ENCODE data around the gene FOXD4L3. TPM values are rescaled to one million over a fixed set of nuclear protein-coding genes. Genes with fewer than 3 reads are reported as not detected.
A peak's percentile ranks its signal among the peaks of the same experiment; 100 is the strongest.
"Not testable (repeated sequence)": the region's sequence is repeated elsewhere in the genome, so short reads cannot be mapped to it uniquely, and the experiment has no call there.

FOXD4L3 gene
- total RNA-seq, 4 donors from 2014 or later = not detected

DNA sequence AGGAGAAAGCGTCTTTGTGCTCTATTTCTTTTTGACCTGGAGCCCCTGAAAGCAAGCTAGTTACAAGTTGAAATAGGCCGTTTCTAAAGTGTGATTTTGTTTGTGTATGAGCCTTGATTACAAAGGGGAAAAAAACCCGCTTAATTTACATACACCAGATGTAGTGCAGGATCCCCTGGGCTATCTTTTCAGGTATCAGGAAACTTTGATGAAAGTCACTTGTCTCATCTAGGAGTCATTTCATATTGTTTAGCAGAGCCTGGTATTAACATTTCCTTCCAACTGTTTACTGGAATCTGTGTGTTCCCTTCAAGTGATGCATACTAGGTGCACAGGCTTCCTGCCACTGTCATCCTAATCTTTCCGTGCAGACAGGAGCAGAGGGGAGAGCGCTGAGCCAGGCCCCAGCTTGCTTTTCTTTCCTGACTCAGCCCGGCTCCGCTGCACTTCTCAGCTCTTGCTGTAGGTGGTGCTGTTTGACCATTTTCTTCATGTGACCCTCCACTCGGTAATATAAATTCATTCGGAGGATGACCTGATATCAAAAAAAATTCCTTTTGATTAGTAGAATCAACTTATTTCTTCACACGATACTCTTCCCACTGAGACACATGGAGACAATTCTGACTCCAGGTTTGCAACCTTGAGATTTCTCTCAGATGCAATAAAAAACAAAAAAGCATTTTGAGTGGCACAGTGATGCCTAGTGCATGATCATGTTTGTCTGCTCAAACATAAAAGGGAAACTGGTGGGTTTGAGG lies 39.8 kb downstream of the FOXD4L3 start:
- H3K27me3 ChIP-seq; H3K9me3 ChIP-seq; DNase-seq; intact Hi-C loops (cut with DNase I; ENCODE audit: low total_unique reads); in situ Hi-C loops (cut with MboI; ENCODE audit: low pct_ligation_motif_present in 1 of 4, low pct_unique_long_range_greater_than_20kb in 1 of 4, low sequenced_read_pairs in 3 of 4); H3K36me3 ChIP-seq; H3K27ac ChIP-seq; H3K4me3 ChIP-seq; H3K4me1 ChIP-seq: not testable (repeated sequence)
- TF ChIP-seq, protein P1, sequence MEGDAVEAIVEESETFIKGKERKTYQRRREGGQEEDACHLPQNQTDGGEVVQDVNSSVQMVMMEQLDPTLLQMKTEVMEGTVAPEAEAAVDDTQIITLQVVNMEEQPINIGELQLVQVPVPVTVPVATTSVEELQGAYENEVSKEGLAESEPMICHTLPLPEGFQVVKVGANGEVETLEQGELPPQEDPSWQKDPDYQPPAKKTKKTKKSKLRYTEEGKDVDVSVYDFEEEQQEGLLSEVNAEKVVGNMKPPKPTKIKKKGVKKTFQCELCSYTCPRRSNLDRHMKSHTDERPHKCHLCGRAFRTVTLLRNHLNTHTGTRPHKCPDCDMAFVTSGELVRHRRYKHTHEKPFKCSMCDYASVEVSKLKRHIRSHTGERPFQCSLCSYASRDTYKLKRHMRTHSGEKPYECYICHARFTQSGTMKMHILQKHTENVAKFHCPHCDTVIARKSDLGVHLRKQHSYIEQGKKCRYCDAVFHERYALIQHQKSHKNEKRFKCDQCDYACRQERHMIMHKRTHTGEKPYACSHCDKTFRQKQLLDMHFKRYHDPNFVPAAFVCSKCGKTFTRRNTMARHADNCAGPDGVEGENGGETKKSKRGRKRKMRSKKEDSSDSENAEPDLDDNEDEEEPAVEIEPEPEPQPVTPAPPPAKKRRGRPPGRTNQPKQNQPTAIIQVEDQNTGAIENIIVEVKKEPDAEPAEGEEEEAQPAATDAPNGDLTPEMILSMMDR (IDR thresholded peaks at IDR 0.05) = peak; percentile 11 to 38 (median 21)
- WGBS, 2 donors (ENCODE audit: low coverage in 1 of 2) = 11% methylated on average over 7 of the region's 10 CpGs; no CpG with 5 or more reads in 1 of the 2 donors

DNA sequence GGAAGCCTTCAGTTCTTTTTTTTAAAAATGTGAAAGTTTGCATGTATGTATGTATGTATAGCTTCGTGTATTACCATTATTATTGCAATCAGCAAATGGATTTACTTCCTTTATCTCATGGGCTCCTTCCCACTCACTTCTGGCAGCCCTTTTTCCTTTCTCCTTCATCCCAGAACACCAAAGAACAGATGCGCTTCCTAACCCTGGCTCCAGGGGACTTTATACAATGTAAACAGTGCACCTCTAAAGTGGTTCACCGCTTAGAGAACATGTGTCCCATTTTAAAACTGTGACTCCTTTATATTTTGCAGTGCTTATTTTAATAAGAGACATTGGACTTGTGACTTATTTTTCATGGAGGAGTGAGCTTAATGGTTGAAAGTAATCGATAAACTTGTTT lies 40.6 kb downstream of the FOXD4L3 start:
- H3K9me3 ChIP-seq; in situ Hi-C loops (cut with MboI; ENCODE audit: low pct_ligation_motif_present in 1 of 4, low pct_unique_long_range_greater_than_20kb in 1 of 4, low sequenced_read_pairs in 3 of 4); H3K27ac ChIP-seq; H3K4me1 ChIP-seq; H3K27me3 ChIP-seq; intact Hi-C loops (cut with DNase I; ENCODE audit: low total_unique reads); H3K36me3 ChIP-seq; DNase-seq; H3K4me3 ChIP-seq: not testable (repeated sequence)
- 81 to 84% methylated on average over 4 of the region's 4 CpGs for WGBS, 2 donors (ENCODE audit: low coverage in 1 of 2)

DNA sequence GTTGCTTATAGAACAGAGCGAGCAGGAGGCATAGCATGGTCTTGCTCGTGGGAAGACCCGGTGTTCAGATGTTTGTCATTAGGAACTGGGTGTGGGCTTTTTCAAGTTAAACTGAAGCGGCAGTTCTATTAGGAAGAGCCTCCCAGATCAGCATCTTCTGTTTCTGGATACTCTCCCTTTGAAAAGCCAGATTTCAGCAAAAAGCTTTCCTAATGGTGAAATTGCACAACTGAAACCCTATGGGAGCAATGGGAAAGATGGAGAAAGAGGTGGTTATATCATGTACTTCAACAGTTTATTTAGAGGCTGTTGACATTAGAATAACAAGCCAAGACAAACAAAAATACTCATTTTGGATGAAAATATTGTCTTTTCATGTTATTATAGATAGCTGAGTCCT lies 41.3 kb downstream of the FOXD4L3 start:
- intact Hi-C loops (cut with DNase I; ENCODE audit: low total_unique reads); H3K4me1 ChIP-seq; H3K27me3 ChIP-seq; DNase-seq; H3K36me3 ChIP-seq; H3K9me3 ChIP-seq; H3K27ac ChIP-seq; in situ Hi-C loops (cut with MboI; ENCODE audit: low pct_ligation_motif_present in 1 of 4, low pct_unique_long_range_greater_than_20kb in 1 of 4, low sequenced_read_pairs in 3 of 4); H3K4me3 ChIP-seq: not testable (repeated sequence)
- WGBS, 2 donors (ENCODE audit: low coverage in 1 of 2) = 71% methylated on average over 3 of the region's 4 CpGs; no CpG with 5 or more reads in 1 of the 2 donors

DNA sequence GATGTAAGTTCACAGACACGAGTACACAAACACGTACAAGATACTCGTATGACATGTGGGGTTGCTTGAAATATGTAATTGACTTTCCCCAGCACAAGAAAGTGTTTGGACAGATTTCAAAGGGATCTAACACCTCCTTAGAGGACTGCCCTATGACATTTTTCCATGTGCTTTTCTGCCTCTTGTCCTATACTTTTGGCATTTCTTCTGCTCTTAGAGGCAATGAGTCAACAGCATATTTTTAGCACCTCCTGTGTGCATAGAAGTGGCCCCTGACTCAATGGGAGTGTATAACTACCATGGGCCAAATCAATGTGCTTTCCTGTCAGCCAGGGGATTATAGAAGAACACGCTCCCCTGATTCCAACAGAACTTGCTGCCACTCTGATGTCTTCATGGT lies 49.0 kb downstream of the FOXD4L3 start:
- DNase-seq; in situ Hi-C loops (cut with MboI; ENCODE audit: low pct_ligation_motif_present in 1 of 4, low pct_unique_long_range_greater_than_20kb in 1 of 4, low sequenced_read_pairs in 3 of 4); H3K4me3 ChIP-seq; H3K27ac ChIP-seq; intact Hi-C loops (cut with DNase I; ENCODE audit: low total_unique reads); H3K9me3 ChIP-seq; H3K27me3 ChIP-seq; H3K36me3 ChIP-seq; H3K4me1 ChIP-seq: not testable (repeated sequence)
- WGBS, 2 donors (ENCODE audit: low coverage in 1 of 2) = 75 to 81% methylated on average over 4 of the region's 4 CpGs

Other genes with a start within 250 kb of the FOXD4L3 start
- 10 to 100 TPM in 3 of 4 donors, 1 to 10 TPM in 1; 7.6 to 54.8 (median 23.9) TPM for gene ZNG1C, start 60.9 kb upstream of the FOXD4L3 start, total RNA-seq
- gene PGM5, start 53.7 kb downstream of the FOXD4L3 start, total RNA-seq = 10 to 100 TPM; 78.2 to 94.9 (median 89.4) TPM
- gene TMEM252, start 238.0 kb downstream of the FOXD4L3 start, total RNA-seq = 1 to 10 TPM in 1 of 4 donors, under 1 TPM in 1, not detected in 2; 0.48 to 2.3 TPM